ENCODE results near the gene KAT8. TPM values are rescaled to one million over a fixed set of nuclear protein-coding genes. Genes with fewer than 3 reads are reported as not detected.

Gene KAT8
- 86.9 and 89.1 TPM in 2 replicates for total RNA-seq (2014; rRNA removed; shearing (Covaris generic))
- total RNA-seq (2022) = 95.3 and 102 TPM in 2 replicates
- percentile 77 among the genes with signal in this experiment for Bru-seq, nascent RNA
- BruChase-seq, experiment 1, labeled RNA remaining after a 6-hour chase = percentile 89 among the genes with signal in this experiment
- BruChase-seq, experiment 2, labeled RNA remaining after a 2-hour chase = percentile 88 among the genes with signal in this experiment
- long read RNA-seq, transcript KAT8-201 (11 exons, 1,525 nt) = major isoform, 16 of 37 reads
- long read RNA-seq, partial matches to known transcripts = 5 of 37 reads
- long read RNA-seq, other reads (novel, unspliced or antisense) = 9 of 37 reads

DNA sequence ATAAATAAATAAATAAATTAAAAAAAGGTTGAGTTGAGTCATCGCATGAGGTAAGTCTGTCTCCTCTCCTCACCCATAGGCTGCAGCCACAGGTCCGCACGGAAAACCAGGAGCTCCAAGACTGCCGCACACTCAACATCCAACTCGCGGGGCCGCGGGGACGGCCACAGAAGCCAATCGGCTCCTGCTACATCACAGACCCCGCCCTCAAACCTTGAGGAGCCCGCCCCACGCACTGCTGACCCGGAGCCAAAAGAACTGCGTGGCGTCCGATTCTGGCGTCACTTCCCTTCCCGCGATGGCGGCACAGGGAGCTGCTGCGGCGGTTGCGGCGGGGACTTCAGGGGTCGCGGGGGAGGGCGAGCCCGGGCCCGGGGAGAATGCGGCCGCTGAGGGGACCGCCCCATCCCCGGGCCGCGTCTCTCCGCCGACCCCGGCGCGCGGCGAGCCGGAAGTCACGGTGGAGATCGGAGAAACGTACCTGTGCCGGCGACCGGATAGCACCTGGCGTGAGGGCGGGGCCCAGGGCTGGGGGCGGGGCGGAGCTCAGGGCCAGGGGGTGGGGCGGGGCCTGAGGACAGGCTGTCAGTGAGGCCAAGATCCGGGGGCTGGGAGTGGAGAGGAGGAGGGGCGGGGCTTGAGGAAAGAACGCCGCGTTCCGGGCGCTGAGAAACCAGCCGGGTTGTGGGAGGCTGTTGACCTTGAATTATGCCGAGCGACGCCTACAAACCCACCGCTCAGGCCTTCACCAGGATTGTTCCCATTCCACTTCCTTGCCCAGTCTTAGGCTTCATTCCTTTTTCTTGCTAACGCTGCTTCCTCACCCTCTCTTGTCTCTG lies at the start of gene KAT8:
TSS of gene KAT8 (plus strand) at position 281 of the 839 bp plus-strand sequence. CDS start at position 299, 18 bp downstream.
- intact Hi-C loops (cut with micrococcal nuclease; ENCODE audit: unreplicated experiment) = loop anchor here (1.0 to 10.0 kb wide), 5 partner anchors 25 to 337 kb away; partner anchors contain the start of genes ARMC5, FBXL19, FUS and ZNF646
- Histone ChIP-seq H3K36me3 (ENCODE audit: insufficient read depth, low read length) (peaks cover 46% of the 10 kb centered on the region), H3K4me2 (ENCODE audit: low read length) (peak within 1 kb of the TSS; percentile 88), H3K9me2 (ENCODE audit: insufficient read depth, low read length) (no peaks in the 10 kb centered on the region), H4K20me1 (ENCODE audit: insufficient read depth, low read length) (peaks cover 10% of the 10 kb centered on the region), H3K27ac (ENCODE audit: low read depth, low read length, poor library complexity, severe bottlenecking) (peak within 1 kb of the TSS; percentile 65), H3K9me3 (ENCODE audit: low read length) (no peaks in the 10 kb centered on the region), H2AFZ (ENCODE audit: low read length) (no peak within 1 kb of the TSS), H3K79me2 (ENCODE audit: insufficient read depth, low read depth, low read length) (peaks cover 20% of the 10 kb centered on the region), H3K4me3 (ENCODE audit: low read depth, low read length, poor library complexity, severe bottlenecking) (peak within 1 kb of the TSS; percentile 81), H3K4me1 (ENCODE audit: insufficient read depth, low read length, poor library complexity, severe bottlenecking) (peaks cover 8% of the 10 kb centered on the region)
- TSS peak; percentile 87 for BruUV-seq (replicated peaks)
- peak; percentile 99 for DNase-seq (ENCODE audit: low spot score)
- TF ChIP-seq, protein P1, sequence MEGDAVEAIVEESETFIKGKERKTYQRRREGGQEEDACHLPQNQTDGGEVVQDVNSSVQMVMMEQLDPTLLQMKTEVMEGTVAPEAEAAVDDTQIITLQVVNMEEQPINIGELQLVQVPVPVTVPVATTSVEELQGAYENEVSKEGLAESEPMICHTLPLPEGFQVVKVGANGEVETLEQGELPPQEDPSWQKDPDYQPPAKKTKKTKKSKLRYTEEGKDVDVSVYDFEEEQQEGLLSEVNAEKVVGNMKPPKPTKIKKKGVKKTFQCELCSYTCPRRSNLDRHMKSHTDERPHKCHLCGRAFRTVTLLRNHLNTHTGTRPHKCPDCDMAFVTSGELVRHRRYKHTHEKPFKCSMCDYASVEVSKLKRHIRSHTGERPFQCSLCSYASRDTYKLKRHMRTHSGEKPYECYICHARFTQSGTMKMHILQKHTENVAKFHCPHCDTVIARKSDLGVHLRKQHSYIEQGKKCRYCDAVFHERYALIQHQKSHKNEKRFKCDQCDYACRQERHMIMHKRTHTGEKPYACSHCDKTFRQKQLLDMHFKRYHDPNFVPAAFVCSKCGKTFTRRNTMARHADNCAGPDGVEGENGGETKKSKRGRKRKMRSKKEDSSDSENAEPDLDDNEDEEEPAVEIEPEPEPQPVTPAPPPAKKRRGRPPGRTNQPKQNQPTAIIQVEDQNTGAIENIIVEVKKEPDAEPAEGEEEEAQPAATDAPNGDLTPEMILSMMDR (conservative IDR thresholded peaks at IDR 0.05; ENCODE audit: low read length) = no peak
- POLR2A ChIA-PET = interaction anchor here (0.5 to 2.8 kb wide), 15 partner anchors 10 to 1672 kb away, joined by 3 to 16 read pairs (median 4); partner anchors contain the start of genes BCKDK, FUS, PRSS8 and VKORC1
- CTCF ChIA-PET (ENCODE audit: unreplicated experiment) = interaction anchor here (0.6 to 0.9 kb wide), 6 partner anchors 11 to 190 kb away, joined by 3 to 8 read pairs (median 6); partner anchors contain the start of genes FUS, ZNF646 and ZNF668

DNA sequence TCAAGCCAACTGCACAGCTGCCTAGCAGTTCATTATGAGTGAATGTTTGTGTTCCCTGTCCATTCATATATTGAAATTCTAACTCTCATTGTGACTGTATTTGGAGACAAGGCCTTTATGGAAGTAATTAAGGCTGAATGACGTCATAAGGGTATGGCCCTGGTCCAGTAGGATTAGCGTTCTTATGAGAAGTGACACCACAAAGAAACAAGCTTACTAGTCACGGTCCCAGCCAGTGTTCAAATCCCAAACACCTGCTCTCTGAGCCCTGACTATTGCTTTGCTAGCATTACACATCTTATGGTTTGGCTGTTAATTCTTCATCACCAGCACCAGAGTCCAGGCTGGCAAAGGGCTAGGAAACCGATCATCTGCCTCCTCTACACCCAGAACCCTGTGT lies 45.6 kb upstream of the KAT8 start:
- DNase-seq (ENCODE audit: low spot score) = no peak
- no peak for TF ChIP-seq EZH2phosphoT487 (IDR thresholded peaks at IDR 0.05; ENCODE audit: borderline replicate concordance, low read depth, low read length)
- TF ChIP-seq, protein P1 (conservative IDR thresholded peaks at IDR 0.05; ENCODE audit: low read length) = no peak
- Histone ChIP-seq H3K79me2 (ENCODE audit: insufficient read depth, low read depth, low read length) (peaks cover 58% of the 10 kb centered on the region), H3K4me2 (ENCODE audit: low read length) (peak overlapping the region; percentile 95), H3K4me1 (ENCODE audit: insufficient read depth, low read length, poor library complexity, severe bottlenecking) (peaks cover 15% of the 10 kb centered on the region), H3K9me2 (ENCODE audit: insufficient read depth, low read length) (no peaks in the 10 kb centered on the region), H2AFZ (ENCODE audit: low read length) (no peak overlapping the region), H3K4me3 (ENCODE audit: low read depth, low read length, poor library complexity, severe bottlenecking) (peak overlapping the region; percentile 88), H4K20me1 (ENCODE audit: insufficient read depth, low read length) (no peaks in the 10 kb centered on the region), H3K36me3 (ENCODE audit: insufficient read depth, low read length) (peaks cover 10% of the 10 kb centered on the region), H3K9me3 (ENCODE audit: low read length) (no peaks in the 10 kb centered on the region), H3K27ac (ENCODE audit: low read depth, low read length, poor library complexity, severe bottlenecking) (no peak overlapping the region)
- intact Hi-C loops (cut with micrococcal nuclease; ENCODE audit: unreplicated experiment) = loop anchor here (5.0 kb wide), 2 partner anchors 75 to 115 kb away; partner anchors contain the start of gene SETD1A
- ChIA-PET POLR2A (interaction anchor here (0.7 to 1.5 kb wide), 2 partner anchors 26 to 70 kb away, joined by 3 read pairs; no protein-coding TSS in a partner anchor), CTCF (ENCODE audit: unreplicated experiment) (no interaction called here)
- BruUV-seq (replicated peaks) = no TSS peak
